ENCODE results near the gene TASP1. TPM values are rescaled to one million over a fixed set of nuclear protein-coding genes. Genes with fewer than 3 reads are reported as not detected.

The TASP1 gene
- total and polyA plus RNA-seq, 8 donors: 2.9 to 33.8 (median 6.9) TPM

DNA sequence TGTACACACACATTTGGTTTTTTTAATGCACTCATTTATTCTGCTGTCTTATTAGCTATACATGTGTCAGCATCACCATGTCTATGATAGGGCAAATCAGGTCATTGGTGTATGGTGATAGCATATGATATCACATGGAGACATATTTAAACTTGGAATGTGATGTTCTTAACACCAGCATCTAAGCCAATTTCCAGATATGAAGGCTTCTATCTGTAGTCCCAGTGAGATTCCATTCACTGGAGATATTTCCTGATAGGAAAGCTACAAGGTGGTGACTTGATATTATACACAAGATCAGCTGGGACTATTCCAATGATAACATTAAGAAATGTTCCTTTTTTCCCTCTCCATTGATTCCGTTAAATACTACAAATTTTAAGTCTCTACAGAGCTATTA lies 89.3 kb downstream of the TASP1 start:
- Histone ChIP-seq H3K27me3 (no peaks in the 10 kb centered on the region), H3K27ac (no peak overlapping the region), H3K4me3 (no peak overlapping the region), H3K4me1 (peaks cover 0 to 18% (median 6%) of the 10 kb centered on the region in 4 donors), H3K9me3 (no peaks in the 10 kb centered on the region), H3K36me3 (no peaks in the 10 kb centered on the region)
- intact Hi-C loops (cut with DNase I; ENCODE audit: low total_unique reads): no loop called here
- DNase-seq: no peak
- 91 to 100% (median 95%) methylated on average over 1 of the region's 1 CpG for WGBS, 5 donors
- TF ChIP-seq, protein P1, sequence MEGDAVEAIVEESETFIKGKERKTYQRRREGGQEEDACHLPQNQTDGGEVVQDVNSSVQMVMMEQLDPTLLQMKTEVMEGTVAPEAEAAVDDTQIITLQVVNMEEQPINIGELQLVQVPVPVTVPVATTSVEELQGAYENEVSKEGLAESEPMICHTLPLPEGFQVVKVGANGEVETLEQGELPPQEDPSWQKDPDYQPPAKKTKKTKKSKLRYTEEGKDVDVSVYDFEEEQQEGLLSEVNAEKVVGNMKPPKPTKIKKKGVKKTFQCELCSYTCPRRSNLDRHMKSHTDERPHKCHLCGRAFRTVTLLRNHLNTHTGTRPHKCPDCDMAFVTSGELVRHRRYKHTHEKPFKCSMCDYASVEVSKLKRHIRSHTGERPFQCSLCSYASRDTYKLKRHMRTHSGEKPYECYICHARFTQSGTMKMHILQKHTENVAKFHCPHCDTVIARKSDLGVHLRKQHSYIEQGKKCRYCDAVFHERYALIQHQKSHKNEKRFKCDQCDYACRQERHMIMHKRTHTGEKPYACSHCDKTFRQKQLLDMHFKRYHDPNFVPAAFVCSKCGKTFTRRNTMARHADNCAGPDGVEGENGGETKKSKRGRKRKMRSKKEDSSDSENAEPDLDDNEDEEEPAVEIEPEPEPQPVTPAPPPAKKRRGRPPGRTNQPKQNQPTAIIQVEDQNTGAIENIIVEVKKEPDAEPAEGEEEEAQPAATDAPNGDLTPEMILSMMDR (IDR thresholded peaks at IDR 0.05): no peak
- TF ChIP-seq POLR2A (IDR thresholded peaks at IDR 0.05) (no peak), POLR2AphosphoS5 (IDR thresholded peaks at IDR 0.05) (no peak), EP300 (IDR thresholded peaks at IDR 0.05) (no peak)

DNA sequence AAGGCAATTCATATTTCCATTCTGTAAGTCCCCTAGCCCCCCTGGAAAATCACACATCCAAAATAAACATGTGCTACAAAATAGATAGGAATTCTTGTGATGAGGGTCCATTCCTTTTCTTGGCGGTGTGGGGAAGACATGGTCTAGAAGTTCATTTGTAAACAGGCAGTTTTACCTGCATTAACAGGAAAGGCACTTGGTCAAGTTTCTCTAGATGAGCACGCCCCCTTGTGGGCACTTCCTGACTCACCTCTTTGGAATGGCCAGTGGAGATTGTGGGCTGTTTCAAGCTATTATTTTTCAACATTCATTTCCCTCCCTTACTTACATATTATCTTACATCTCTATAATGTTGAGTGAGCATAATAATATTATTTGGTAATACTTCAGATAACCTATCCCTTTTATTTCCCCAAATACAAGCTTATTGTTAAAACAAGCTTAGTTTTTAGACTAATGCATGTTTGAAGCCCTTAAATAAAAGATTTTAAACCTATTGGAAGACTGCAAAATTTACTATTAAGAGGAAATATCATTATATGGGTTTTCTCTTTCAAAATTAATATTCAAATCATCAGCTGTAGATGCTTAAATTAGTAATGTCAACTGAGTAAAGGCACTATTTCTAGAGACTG lies 92.1 kb downstream of the TASP1 start:
- H3K4me1 ChIP-seq: peaks cover 0 to 11% (median 5%) of the 10 kb centered on the region in 4 donors
- TF ChIP-seq EP300 (IDR thresholded peaks at IDR 0.05): no peak
- TF ChIP-seq, protein P1 (IDR thresholded peaks at IDR 0.05): peak in 5 of 7 experiments; percentile 37 to 70 (median 65)
- DNase-seq: peak; percentile 77 to 86
- H3K36me3 ChIP-seq: no peaks in the 10 kb centered on the region
- intact Hi-C loops (cut with DNase I; ENCODE audit: low total_unique reads): no loop called here
- H3K27ac ChIP-seq: no peak overlapping the region
- no peak overlapping the region for H3K4me3 ChIP-seq
- WGBS, 5 donors: 2 to 21% (median 7%) methylated on average over 2 of the region's 2 CpGs
- H3K9me3 ChIP-seq: no peaks in the 10 kb centered on the region
- no peaks in the 10 kb centered on the region for H3K27me3 ChIP-seq

DNA sequence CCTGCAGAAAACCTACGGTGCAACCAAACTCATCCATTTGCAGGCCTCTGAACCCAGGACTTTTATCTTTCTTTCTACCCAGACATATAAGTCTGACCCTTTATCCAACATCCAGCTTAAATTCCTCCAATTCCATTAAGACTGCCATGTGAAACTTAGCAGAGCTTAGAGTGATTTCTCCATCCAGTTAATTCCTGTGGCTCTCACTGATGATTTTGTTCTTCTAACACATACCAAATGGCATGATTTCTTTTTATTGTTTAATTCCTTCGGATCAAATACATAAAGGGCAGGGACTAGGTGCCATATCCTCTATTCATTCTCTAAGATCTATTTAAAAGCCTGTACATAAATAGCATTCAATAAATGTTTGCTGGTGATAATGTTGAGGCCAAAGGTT lies 92.9 kb downstream of the TASP1 start:
- intact Hi-C loops (cut with DNase I; ENCODE audit: low total_unique reads): no loop called here
- Histone ChIP-seq H3K4me3 (no peak overlapping the region), H3K36me3 (no peaks in the 10 kb centered on the region), H3K27ac (no peak overlapping the region), H3K27me3 (no peaks in the 10 kb centered on the region), H3K9me3 (no peaks in the 10 kb centered on the region), H3K4me1 (peaks cover 0 to 11% (median 5%) of the 10 kb centered on the region in 4 donors)
- TF ChIP-seq, protein P1 (IDR thresholded peaks at IDR 0.05): no peak
- TF ChIP-seq POLR2AphosphoS5 (IDR thresholded peaks at IDR 0.05) (no peak), POLR2A (IDR thresholded peaks at IDR 0.05) (no peak), EP300 (IDR thresholded peaks at IDR 0.05) (no peak)
- 60 to 71% (median 61%) methylated on average over 2 of the region's 2 CpGs for WGBS, 5 donors
- DNase-seq: no peak

DNA sequence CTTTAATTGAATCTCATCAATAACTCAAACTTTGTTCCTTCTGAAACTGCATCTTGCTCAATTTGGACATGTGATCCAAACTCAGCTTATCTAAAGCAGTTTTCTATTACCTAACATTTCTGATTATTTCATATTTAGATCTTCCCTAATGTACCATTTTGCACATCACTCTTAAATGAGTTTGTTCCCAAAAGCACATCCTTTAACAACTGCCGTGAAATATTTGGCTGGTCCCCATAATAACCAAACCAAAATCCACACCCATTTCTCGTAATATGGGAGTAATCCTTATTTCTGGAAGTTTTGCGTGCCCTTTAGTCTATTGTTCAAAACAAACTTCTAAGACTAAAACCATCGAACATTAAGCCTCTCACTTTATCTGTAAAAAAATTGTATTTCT lies 94.9 kb downstream of the TASP1 start:
- WGBS, 5 donors: 90 to 97% (median 96%) methylated on average over 4 of the region's 4 CpGs
- Histone ChIP-seq H3K4me3 (no peak overlapping the region), H3K36me3 (no peaks in the 10 kb centered on the region), H3K27me3 (no peaks in the 10 kb centered on the region), H3K27ac (no peak overlapping the region), H3K9me3 (no peaks in the 10 kb centered on the region), H3K4me1 (peaks cover 0 to 11% (median 5%) of the 10 kb centered on the region in 4 donors)
- no peak for DNase-seq
- intact Hi-C loops (cut with DNase I; ENCODE audit: low total_unique reads): no loop called here
- no peak for TF ChIP-seq POLR2A (IDR thresholded peaks at IDR 0.05)
- TF ChIP-seq, protein P1 (IDR thresholded peaks at IDR 0.05): no peak
- no peak for TF ChIP-seq POLR2AphosphoS5 (IDR thresholded peaks at IDR 0.05)
- no peak for TF ChIP-seq EP300 (IDR thresholded peaks at IDR 0.05)
